ENCODE results near the gene NDRG3.

The NDRG3 gene

DNA sequence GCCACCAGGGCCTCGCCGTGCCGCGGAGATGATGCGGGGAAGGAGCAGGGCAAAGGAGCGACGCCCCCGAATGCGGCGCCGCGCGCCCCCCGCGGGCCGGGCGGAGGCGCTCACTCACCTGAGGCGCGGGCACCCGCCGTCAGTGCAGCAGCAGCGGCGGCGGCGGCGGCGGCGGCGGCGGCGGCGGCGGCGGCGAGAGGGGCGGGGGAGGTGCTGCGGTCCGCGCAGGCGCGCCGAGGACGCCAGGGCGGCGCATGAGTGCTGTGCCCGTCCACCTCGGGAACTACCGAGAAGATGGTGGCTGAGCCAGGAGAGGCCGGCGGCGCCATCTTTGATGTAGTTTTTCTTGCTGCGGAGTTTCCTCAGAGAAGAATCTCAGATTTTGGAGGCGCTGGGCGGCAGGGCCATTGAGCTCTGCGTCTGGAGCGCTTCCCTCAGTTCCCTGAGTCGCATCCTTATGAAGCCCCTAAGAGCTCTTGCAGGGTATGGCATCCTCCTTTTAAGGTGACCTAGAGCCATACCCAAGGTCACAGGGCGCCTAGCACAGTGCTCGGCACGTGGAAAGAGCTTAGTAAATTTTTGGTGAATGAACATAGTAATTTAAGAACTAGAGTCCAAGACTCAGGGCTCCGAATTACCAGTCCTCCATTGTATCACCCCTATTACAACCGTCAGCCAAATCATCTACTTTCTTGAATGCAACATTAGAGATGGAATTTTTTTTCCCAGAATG lies at the start of gene NDRG3:
TSS of gene NDRG3 (minus strand) at position 164 of the 733 bp plus-strand sequence. CDS start 24,355 bp downstream, outside the sequence.
- DNase-seq (ENCODE audit: low read depth): peak; percentile 97

DNA sequence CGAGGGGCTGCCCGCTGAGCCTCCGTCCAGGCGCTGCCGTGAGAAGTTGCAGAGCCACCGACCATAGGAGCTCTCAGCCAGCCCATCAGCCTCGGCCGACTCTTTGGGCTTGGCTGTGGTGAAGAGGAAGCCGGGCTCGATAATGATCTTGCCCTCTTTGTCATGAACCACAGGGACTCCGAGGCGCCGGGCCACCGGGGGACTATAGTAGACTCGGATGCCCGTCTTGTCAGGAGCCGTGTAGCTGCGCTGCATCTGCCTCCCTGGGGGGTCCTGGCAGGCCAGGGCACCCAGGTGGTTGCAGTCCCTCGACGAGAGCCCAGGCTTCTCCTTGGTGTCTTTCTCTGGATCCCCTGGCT lies 48.2 kb upstream of the NDRG3 start:
- no peak for DNase-seq (ENCODE audit: low read depth)

DNA sequence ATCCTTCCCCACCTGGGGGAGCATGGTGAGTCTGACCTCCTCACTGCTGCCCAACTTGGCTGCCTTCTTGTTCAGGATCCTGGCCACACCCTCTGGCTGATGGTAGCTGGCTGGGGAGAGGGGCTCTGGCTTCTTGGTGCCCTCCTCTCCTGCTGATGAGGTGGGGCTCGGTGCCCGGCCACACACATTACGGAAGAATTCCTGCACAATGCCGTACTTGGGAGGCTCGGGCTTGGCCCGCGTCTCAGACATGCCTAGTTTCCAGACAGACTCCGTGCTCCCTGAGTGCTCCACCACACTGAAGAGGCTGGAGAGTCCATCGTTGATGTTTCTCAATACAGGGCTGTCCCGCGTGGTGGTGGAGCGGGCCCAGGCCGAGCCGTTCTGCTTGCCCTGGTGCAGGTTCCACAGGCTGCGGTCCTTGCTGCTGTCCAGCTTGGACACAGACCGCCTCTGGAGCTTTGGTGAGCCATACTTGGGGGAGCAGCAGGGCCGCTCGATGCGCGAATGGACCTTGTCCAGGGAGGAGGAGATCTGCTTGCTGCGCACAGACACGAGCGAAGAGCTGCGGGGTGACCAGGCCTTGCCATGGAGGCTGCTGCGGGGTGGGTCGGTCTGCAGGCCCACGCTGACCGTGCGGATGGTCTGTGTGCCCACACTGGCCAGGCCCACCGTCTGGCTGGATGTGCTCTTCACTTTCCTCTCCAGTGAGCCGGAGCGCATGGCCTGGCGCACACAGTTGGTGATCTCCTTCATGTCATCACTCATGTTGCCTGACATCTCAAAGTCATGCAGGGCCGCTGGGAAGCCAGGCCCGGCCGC lies 47.6 kb upstream of the NDRG3 start:
- DNase-seq (ENCODE audit: low read depth): no peak

DNA sequence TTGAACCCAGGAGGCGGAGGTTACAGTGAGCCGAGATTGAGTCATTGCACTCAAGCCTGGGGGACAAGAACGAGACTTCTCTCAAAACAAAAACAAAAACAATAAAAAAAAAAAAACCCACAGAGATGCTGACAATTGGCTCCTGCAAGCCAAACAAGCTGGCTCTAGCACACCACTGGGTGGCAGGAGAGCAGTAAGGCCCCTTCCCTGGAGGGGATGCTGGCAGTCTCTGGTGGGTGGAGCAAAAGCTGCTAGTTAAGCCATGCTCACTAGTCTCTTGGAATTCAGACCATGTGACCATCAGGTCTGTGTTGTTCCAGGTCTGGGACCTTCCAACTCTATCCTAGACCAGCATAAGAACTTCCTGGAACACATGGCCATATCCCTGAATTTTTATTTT lies 46.5 kb upstream of the NDRG3 start:
- peak; percentile 87 for DNase-seq (ENCODE audit: low read depth)

DNA sequence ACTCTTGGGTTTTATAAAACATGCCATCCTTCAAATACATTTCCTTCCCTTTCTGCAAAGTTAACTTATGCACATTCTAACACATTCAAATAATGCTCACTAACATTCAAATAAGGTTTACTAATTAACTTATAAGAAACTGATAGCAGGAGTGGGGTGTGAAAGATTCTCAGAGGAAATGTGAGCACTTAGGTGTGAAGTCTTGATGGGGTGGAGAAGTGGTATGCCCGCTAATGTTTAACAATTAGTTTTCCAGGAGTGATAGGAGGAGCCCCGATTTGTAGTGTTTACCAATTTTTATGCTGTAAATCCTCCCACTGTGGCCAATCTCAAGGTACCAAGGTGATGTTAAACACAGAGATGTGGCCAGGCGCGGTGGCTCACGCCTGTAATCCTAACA lies 46.0 kb upstream of the NDRG3 start:
- DNase-seq (ENCODE audit: low read depth): no peak

DNA sequence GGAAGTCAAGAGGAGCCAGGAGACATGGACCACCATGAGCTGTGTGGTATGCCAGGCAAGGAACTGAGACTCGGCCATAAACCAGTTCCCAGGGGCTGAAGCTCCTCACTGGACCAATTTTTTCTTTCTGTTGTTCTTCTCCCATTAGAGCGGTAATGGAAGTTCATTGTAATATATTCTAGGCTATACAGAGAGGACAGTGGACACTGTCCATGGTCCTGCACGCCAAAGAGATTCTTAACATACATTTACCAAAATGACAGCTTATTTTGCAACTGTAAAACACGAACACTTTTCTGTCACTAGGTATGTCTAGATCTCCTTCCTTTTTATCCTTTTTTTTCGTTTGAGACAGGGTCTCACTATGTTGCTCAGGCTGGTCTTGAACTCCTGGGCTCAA lies 40.8 kb upstream of the NDRG3 start:
- no peak for DNase-seq (ENCODE audit: low read depth)

DNA sequence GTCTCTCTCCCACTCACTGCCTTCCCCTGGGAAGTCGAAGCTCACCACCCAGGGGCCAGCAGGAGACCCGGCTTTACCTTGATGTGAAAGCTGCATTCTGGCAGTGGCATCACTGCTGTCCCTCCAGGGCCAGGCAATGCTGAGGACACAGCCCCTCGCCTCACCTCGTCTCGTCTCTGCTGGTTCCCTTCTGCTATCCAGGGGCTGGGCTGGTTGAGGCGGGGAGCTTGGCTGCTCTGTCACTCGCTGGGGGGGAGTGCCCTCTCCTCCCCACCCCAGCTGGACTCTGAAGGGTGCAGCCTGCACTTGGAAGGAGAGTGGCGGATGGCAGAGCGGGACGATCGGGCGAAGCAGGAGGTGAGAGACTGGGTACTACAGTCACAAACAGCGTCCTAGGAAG lies 40.4 kb upstream of the NDRG3 start:
- no peak for DNase-seq (ENCODE audit: low read depth)

DNA sequence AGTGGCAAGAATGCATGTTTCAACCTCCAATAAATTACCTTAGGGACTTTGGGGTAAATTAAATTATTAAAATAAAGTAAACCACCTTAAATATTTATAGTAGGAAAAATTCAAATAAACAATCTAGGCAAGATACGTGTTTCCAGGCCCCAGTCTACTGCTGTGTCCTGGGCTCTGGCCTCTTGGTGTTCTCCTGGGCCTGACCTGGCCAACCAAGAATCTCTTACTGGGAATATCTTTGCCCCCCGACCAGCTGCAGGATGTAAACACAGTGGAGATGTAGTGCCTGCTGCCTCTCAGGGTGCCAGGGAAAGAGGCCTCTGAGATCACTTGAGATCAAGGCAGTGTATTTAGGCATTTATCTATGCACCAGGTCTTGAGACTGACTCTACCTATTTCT lies 39.4 kb upstream of the NDRG3 start:
- DNase-seq (ENCODE audit: low read depth): no peak

DNA sequence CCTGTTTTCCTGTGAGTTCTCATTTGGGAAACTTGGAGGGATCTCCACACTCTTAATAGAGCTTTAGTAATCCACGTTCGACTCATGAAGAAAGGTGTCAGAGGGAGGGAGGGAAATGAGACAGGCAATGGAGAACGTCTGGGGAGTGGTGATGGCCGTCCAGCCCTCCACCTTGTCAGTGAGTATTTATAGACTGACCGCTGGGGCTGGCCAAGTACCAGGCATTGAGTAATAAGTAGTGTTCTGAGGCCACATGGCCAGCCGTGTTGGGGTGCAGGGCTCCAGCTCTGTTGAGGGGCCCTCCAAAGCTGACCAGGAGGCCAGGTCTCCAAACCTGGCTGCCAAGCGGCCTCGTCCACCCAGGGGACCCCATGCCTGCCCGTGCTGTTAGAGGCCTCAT lies 39.0 kb upstream of the NDRG3 start:
- DNase-seq (ENCODE audit: low read depth): no peak

DNA sequence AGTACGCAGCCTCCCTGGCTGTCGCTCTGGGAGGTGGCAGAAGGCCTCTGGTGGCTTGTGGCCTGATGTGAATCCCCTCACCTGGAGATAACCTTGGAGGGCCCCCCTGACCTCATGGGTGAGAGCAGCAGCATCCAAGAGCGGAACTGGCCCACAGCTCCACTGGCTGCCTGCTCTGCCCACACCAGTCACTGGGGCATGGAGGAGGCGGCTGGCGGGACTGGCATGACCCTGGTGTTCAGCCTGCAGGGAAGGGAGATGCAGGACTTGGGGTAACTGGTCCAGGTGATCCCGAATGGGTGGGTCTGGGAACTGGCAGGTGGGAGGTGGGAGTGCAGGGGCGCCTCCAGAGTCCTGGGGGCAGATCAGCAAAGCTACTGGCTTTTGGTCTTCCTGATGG lies 38.2 kb upstream of the NDRG3 start:
- no peak for DNase-seq (ENCODE audit: low read depth)

DNA sequence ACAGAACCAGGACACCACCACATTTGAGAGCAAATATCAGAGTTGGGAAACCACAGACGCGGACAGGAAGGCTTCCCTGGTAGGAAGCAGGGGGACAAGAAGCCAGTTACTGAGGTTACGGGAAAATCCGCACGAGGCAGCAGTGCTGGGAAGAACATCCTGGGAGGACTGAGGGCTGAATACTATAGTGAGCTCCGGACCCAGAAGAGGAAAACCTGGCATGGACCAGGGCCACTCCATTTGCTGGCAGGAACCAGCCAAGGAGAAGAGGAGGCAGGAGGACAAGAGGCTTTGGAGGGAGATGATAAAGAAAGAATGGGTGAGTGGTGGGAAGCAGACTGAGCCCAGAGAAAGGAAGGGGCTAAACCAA lies 33.8 kb upstream of the NDRG3 start:
- no peak for DNase-seq (ENCODE audit: low read depth)

DNA sequence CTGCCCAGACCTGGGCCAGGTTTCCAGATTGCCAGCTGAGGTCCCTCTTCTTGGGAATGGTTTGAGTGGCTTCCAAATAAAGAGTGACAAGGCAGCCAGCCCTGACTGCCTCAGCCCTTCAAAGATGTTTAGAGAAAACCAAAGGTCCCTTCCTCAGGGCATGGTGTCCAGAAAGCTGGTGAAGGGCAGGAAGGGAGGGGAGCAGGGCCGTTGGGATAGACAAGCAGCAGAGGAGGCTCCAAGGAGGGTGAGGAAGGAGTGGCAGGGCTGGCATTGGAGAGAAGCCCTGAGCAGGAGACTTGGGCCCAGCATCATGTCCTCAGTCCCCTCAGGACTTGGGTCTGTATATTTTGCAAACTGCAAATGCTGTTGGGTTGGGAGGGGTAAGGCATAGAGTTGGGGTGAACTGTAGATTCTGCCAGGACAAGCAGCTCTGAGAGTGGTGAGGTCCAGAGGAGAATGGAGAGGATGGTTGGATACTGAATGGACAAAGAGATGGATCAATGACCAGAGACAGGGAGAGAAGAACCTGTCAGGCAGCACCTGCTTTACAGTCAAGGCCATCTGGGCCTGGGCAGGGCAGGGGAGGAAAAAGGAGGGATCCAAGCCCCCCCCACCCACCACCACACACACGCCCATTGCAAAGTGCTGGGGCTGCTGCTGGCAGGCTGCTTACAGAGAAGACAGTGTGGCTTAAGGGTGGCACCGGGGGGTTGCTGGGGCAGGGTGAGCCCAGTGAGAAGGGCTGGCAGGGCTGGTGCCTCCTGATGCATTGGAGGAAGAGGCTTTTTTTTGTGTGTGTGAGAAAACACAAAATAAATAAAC lies 33.2 kb upstream of the NDRG3 start:
- DNase-seq (ENCODE audit: low read depth): no peak

DNA sequence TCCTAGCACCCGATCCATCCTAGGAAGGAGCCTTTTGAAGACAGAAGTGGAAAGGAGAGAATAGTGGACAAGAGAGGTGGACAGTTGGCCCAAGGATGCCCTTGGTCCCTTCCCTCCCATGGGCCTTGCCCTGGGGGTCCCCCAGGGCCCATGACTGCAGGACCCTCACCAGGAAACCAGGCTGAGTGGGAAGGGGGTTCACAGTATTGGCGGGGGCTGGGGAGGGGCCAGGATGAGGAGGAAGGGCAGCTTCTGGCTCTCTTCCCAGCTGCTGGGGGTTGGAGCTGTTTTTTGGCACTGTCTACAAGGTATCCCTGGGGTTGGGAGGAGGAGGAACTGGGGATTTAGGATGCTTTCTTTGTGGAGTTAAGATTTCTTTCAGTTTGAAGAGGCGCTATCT lies 31.7 kb upstream of the NDRG3 start:
- no peak for DNase-seq (ENCODE audit: low read depth)

DNA sequence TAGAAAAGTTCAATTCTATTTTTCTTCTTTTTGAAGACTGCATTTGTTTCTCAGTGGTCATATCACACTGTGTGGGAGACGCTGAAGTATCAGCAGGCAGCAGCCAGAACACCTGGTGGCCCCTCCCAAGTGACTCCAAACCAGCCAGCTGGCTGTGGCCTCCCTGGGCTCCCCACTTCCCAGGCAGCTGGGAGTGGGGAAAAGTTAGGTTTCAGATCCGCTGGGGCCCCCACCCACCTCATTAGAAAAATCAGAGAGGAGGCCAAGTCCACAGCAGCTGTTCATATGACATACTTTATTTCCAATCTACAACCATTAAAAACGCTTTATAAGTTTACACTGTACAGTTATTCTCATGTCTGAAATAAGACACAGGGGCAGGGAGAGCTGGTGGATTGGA lies 31.3 kb upstream of the NDRG3 start:
- DNase-seq (ENCODE audit: low read depth): no peak

DNA sequence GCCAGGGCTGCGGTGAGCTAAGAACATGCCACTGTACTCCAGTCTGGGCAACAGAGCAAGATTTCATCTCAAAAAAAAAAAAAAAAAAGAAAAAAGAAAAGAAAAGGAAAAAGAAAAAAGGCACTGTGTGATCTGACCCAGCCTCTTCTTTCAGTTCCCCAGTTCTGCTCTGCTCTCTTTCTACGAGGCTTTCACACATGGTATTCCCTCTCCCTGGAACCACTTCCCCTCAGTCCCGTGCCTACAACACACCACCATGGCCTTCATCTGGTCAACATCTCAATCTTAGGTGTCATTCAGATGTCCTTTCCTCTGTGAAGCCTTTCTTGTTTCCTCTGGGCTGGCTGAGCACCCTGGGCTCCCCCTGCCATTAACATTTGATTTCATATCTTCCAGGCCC lies 29.9 kb upstream of the NDRG3 start:
- no peak for DNase-seq (ENCODE audit: low read depth)

DNA sequence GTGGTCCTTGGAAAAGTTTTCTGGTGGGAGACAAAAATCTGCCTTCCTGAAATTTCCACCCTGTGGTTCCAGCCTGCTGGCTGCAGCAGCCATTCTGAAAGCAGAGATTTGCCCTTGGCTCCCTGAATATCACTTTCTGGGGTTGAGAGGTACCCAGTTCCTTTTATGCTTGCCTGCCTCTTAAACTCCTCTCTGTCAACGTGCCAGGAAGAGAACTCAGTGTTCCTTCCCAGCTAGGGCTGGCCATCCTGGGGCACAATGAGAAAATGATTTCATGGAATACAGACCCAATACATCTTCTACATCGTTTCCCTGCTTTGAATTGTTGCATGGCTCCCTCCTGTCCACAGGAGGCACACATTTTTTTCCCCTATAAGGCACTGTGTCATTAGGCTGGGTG lies 29.3 kb upstream of the NDRG3 start:
- DNase-seq (ENCODE audit: low read depth): peak; percentile 17

DNA sequence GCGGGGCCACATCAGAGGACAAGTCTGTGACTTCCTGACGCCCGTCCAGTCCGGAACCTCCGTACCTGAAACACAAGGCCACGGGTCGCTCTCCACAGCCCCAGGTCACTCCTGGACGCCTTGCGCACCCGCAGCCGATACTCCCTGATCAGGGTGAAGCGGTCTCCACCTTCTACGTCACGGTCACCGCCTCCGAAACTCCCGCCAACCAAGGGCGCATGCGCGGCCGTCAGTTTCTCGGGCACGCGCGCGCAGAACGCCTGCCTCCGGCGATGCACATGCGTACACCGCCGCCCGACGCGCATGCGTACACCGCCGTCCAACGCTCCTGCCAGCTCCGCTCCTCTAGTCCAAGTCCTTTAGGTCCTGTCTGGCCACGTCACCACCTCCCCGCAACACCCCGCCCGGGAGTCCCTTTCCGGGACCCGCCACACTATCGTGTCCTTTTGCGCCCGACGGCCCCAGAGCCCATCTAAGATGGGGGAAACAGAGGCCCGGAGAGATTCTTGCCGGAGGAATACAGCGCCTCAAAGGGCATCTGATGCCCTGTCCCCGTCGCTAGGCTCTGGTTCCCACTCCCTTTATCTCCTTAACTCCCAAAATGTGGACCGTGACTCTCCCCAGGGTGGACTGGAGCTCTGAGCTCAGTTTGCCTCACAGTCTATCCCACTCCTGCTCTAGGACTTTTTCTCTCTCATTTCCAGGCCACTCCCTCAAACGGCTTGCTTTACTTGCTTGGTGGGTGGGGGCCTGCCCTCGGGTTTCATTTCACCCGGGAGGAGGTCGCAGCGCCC lies 27.9 kb upstream of the NDRG3 start, which contains the start of gene DSN1:
TSS of gene DSN1 (minus strand) at position 167 of the 794 bp plus-strand sequence. CDS start 2,305 bp downstream, outside the sequence.
- DNase-seq (ENCODE audit: low read depth): peak; percentile 99

DNA sequence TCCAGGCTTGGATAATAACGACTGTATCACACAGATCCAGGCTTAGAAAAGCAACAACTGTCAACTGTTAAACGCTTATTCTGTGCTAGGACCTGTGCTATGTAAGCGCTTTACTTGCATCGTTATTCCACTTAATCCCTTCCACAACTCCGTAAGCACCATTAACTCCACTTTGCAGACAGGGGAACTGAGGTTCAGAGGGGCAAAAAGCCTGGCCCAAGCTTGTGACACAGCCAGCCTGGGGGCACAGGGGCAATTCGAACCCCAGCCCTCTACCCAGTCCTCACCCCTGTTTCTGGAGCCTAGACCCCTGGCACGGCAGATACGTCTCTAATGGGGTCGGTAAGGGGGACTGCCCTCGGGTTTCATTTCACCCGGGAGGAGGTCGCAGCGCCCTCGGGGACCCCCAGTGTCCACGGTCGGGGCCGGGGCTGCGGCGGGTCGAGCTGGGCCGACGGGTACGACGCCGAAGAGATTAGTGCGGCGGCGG lies 27.3 kb upstream of the NDRG3 start:
- peak; percentile 24 for DNase-seq (ENCODE audit: low read depth)

DNA sequence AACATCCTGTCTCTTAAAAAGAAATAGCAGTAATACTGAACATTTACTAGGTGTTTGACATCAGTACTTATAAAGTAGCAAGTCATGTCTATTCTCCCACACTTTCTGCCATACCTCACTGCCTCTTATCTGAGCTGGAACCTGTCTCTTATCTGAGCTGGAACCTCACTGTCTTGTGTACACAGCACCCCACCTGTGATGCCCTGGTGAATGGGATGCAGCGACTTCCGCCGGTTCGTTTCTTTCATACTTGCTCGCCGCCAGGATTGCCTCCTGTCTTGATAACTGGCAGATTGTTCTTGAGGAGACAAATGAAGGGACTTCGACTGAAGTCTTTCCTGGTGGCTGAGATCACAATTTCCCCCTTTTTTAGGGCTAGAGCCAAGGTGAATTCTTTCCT lies 24.8 kb upstream of the NDRG3 start:
- DNase-seq (ENCODE audit: low read depth): no peak

DNA sequence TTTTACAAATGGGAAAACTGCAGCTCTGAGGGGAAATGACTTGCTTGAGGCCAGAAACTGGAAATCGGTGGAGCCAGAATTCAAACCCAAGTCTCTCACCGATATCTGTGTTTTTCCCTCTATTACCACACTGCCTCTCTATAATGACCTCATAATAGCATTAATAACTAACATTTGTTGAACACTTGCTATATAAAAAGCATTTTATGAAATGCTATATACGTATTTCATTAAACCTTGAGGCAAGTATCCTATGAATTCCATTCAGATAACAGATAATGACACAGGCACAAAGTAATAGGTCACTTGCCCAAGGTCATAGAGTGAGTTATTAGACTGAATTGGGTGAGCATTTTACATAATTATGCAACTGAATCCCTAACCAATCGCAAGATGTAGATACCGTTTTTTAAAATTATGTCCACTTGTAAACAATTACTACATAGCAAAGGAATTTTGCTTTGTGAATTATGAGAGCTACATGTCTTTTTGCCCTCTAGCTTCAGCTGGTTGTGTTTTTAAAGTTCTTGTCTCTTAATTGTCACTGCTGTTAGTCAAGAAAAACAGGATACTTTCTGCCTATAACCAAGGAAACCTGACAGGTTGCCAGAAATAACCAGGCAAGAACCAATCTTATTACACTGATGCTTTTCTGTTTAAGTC lies 23.0 kb upstream of the NDRG3 start:
- peak; percentile 57 for DNase-seq (ENCODE audit: low read depth)

DNA sequence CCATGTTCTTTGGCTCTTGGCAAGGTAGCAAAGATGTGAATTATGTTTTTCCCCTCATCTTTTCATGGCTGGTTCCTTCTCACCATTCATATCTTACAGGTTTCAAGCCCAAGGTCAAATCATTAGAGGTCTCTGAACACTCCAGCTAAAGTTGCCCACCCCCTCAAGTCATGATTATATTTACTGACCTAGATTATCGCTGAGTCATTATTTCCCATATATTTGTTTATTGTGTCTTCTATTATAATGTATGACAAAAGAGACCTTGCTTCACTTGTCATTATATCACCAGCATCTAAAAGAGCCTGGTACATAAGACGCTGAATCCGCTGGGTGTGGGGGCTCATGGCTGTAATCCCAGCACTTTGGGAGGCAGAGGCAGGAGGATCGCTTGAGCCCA lies 15.2 kb upstream of the NDRG3 start:
- no peak for DNase-seq (ENCODE audit: low read depth)
